Endothelial cell of hepatic sinusoid (primary cell): Measurements from ENCODE around the gene CYP2W1.

Experiments used
- in situ Hi-C: cut with HindIII; loops from 2 replicates; pipeline ENCODE4 v1.10.0; 2017; ENCODE audit warnings: low sequenced_read_pairs

The CYP2W1 gene

DNA sequence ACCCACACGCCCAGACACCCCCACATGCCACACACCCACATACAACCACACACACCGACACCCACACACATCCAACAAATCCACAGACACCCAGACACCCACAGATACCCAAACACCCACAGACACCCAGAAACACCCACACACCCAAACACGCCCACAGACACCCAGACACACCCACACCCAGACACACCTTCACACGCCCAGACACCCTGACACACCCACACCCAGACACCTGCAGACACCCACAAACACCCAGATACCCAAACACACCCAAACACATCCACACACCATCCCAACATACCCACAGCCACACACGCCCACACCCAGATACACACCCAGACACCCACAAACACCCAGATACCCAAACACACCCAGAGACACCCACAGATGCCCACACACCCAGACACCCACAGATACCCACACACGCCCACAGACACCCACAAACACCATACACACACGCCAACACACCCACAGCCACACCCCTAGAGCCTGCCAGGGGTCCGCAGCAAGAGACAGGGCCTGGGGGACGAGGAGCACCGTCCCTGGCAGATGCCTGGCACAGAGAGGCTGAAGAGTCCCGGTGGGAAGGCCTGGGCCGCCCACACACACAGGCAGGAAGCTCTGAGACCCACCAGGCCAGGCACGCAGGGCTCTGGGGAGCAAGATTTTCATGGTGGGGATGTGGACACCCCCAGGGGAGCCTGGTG is 28.5 kb downstream of the CYP2W1 start:
- in situ Hi-C loops: no loop called here

DNA sequence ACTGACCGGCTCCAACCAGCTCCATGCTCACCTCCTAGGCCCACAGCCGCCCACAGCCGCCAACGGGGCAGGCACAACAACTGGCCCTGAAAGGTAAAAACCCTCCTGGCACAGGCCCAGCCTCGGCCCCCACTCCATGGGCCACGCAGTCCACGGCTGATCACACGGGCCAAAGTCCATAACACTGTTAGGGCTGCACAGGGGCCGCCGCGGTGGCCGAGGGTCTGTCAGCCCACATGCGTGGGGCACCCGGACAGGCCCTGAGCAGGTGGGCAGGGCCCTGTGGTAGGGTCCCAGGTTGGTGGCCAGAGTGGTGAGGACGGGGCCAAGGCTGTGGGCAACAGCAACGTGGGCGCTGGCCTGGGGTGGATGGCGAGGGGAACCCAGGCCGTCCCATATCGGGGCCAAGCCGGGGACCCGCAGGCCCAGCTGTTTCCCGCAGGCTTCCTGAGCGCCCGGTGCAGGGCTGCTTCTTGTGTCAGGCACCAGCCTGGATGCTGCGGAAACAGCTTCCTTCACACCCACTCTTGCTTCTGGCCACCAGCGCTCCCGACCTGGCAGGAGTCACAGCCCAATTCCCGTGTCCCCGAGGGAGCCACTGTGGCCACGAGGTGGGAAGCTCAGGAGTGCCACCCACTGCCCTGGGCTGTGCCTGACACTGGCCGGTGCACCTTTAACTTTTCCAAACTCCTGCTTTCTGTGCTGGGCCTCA is 29.2 kb downstream of the CYP2W1 start:
- in situ Hi-C loops: no loop called here

DNA sequence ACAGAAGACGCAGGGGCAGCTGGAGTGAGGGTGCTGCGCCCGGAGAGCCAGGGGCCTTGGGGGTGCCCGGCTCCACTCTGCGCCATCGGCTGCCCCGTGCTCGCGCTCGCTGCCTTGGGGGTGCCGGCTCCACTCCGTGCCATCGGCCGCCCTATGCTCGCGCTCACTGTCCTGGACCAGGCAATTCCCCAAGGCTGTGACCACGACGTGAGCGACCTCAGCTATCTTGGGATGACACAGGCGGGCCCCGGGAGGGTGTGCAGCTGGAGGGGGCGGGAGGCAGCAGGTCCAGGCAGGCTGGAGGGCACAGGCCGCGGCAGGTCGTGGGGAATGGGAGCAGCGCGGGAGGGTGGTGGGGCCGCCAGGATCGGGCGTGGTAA is 29.7 kb downstream of the CYP2W1 start:
- in situ Hi-C loops: no loop called here

DNA sequence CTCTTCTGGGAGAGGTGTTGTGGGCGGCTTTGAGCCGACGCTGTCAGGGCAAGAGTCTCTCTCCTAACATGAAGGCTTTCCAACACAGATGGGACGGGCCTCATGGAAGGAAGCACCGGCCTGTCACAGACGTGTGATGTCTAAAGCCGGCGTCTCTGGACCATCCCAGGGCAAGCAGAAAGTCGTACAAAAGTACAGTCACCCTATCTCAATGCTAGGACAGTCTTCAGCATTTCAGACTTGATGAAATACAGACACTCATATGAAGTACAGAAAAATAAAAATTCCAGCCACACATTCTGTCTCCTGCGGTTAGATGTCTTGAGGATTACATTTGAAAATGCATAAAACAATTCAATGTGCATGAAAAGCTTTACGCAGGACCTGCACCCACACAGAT is 30.6 kb downstream of the CYP2W1 start:
- in situ Hi-C loops: no loop called here

DNA sequence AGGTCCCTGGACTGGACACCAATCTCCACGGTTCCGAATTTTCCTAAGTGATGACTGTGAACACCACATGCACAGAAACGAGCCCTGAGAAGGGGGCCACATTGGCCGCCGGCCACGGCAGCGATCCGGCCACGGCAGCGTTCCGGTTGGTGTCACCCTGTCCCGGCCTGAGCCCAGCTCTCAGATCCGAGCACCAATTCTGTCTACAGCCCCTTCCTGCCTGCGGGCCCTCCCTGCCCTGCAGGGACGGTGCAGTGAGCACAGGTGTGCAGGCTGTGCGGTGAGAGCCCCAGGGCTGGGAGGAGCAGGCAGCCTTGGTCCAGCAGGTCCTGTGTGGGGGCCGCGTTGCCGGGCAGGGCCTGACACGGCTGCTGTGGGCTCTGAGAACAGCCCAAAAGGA is 31.7 kb downstream of the CYP2W1 start:
- in situ Hi-C loops: no loop called here

DNA sequence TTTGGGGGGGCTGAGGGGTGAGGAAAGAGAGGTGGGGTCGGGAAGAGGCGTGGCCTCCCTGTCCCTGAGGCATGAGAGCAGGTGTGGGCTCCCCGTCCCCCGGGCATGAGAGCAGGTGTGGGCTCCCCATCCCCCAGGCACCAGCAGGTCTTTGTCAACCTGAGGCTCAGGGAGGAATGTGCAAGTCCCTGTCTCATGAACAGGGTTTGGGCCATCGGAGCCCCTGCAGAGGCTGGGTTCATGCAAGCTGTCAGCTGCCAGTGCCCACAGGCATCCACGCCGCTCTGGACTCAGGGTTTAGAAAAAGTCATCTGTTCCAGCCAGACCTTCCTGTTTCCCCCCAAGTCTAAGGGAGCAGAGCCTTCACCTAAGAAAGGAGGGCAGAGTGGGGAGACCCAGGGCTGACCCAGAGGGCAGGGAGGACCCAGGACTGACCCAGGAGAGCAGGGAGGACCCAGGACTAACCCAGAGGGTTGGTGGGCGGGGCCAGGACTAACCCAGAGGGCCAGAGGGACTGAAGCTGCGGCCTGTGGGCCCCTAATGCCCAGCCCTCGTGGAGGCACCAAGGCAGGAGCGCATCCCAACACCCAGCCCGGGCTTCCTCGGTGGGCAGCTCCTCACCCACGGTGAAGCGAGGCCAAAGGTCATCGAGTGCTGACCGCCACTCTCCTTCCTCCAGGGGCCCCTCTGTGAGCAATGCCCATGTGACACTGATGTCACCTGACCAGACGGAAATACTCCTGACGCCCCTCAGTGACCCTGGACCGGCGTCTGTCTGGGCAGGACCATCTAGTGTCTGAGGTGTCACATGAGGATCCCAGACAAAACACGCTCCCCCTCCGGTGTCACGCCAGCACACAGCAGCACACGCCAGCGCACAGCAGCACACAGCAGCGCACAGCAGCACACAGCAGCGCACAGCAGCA is 32.5 kb downstream of the CYP2W1 start:
- in situ Hi-C loops: no loop called here

DNA sequence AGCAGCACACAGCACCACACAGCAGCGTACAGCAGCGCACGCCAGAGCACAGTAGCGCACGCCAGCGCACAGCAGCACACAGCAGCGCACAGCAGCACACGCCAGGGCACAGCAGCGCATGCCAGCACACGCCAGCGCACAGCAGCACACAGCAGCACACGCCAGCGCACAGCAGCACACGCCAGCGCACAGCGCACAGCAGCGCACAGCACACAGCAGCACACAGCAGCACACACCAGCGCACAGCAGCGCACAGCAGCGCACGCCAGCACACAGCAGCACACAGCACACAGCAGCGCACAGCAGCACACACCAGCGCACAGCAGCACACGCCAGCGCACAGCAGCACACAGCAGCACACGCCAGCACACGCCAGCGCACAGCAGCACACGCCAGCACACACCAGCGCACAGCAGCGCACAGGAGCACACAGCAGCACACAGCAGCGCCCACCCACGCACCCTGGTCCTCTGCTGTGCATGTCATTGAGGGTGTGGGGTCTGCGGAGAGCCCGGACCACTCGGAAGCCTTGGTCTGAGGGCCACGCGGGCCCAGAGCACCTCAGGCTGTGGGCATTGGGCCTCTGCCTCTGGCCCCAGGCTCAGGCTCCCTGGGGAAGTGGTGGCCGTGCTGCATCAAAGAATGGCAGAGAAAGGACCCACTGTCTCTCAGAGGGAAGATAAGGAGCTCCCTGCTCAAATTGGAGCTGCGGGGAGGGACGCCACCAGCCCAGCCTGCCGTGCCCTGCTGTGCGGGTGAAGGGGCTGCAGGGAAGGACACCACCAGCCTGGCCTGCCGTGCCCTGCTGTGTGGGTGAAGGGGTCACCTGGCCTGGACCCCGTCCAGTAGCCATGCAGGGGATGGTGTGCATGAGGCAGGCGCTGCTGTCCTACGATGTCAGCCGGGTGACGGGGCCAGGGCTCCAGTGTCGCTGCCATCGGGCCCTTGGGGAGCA is 33.9 kb downstream of the CYP2W1 start:
- in situ Hi-C loops: no loop called here

DNA sequence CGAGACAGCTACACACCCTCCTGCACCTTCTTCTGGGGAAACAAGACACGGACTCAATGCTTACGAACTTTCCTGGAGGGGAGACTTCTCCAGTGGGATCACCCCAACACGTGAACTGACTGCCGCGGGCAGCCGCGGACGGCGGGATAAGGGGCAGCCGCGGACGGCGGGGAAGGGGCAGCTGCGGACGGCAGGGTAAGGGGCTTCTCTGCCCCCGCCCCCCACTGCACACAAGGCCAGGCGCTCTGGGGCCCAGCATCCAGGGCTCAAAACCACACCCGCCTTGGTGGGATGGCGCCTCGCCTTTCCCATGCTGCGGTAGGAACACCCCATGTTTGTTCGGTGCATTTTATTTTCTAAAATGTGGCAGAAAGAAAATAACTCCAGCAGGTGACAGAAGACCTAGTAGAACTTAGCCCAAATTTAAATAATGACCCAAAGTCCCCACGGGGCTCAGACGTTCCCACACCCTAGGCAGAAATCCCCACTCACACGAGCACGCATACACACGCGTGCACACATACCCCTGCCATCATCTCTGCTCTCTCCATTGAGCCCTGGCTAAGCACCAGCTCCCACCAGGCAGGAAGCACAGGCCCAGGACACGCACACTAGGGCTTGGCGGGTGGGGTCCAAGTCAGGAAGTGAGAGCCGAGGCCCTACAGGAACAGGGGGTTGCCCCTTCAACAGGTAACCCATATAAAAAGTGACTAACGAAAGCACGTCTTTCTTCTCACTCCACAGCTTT is 34.8 kb downstream of the CYP2W1 start:
- in situ Hi-C loops: no loop called here

DNA sequence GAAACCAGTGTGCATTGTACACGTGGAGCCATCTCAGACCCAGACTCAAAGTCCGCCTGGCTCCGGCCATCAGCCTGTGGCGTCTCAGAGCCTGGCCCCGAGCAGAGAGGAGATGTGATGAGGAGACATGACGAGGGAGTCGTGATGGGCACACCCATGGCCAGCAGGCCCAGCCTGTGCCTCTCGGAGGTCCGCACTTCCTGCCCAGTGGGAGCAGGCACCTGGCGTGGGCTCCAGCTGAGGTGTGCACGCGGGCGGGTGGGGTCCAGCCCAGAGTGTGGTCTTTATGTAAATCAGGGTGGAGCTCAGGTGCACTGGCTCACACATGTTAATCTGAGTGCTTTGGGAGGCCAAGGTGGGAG is 35.3 kb downstream of the CYP2W1 start:
- in situ Hi-C loops: no loop called here

DNA sequence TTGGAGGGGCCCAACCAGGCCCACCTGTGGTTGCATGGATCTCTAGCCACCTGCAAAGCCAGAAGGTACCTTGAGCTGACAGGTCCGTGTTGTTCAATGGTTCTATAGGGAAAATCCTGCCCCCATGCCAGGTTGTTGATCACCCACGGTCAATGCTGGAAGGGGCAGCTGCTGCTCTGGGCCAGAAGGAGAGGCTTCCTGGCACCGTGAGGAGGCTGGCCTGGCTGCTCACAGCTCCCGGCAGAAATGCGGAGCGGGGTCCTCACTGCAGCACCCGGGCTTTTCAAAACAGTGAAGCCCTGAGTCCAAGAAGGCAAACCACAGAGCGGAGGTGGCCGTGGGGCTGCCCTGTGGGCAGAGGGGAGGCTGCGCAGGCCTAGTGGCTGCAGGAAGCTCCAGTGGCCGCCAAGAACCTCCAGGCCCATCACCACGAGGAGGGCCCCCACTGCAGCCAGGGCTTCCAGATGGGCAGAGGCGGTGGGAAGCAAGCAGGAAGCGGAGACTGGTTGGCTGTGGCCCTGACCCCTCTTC is 36.3 kb downstream of the CYP2W1 start:
- in situ Hi-C loops: no loop called here

DNA sequence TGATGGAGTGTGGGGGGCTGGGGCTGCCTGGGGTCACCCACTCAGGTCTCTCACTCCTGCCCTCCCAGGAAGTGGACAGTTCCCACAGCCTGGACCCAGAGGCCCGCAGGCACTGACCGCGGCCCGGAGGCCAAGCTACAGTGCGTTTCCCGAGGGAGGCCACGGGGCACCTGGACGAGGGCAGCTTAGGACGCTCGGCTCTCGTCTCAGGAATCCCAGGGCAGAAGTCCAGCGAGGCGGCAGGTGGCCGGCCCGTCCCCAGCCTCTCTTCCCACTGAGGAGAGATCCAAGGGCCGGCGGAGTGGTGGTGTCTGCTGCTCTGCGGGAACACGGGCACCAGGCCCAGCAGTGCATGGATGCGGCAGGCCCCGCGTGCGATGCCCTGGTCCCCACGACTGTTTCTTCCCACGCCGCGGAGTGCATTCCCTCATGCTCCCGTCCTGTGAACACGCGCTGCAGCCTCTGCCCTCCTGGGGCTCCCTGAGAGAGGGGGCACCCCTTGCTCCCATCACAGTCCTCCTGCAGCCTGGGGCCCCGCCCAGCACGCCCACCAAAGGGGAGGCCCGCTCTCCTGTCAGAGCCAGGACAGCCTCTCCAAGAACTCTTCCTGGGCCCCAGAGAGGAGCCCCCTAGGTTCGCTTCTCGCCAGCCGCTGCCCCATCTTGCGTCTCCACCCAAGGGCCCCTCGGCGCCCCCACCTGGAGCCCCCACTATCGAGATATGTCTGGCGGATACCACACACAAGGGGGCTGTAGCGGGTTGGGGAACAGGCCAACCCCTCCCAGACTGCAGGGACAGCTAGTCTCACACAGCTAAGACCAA is 37.0 kb downstream of the CYP2W1 start:
- in situ Hi-C loops: no loop called here

DNA sequence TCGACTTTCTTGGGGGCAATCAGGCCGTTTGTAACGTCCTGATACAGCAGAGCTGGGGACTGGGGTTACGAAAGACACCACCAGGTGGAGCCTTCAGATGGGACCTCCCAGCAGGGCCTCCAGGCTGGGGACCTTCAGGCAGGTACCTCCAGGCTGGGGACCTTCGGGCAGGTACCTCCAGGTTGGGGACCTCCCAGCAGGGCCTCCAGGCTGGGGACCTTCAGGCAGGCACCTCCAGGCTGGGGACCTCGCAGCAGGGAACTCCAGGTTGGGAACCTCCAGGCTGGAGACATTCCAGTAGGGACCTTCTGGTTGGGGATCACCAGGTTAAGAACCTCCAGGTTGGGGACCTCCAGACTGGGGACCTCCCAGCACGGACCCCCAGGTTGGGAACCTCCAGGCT is 37.9 kb downstream of the CYP2W1 start:
- in situ Hi-C loops: no loop called here

DNA sequence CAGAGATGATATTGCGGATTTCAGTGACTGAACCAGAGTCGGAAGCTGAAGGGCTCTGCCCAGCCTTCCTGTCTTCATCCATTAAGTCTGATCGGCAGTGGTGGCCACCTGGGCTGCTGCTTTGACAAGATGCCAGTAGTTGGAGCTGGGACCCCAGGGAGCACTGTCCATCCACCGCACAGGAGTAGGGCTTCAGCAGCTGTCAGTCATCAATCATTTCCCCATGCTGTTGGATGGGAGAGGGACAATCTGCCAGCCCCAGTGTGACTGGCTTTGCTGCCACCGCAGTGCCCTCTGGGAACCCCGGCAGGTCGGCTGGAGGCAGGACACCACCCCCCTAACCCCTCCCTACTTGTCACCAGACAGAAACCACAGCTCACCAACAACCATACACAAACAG is 38.4 kb downstream of the CYP2W1 start:
- in situ Hi-C loops: no loop called here

DNA sequence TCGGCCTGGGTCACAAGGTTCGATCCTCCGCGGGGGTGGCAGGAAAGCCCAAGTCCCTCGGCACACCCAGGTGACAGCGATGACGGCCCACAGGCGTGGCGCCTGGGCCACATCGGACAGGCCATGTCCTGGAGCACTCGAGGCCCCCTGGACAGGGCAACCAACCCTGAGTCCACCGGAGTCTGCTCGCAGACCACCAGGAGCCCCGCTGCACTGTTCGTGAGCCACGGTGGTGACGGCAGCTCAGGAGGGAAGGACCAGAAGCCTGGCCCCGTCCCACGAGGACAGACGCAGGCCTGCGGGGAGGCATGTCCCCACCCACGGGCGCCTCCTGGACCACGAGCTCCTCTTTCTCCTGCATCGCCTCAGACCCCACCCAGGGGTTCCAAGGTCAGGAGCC is 39.0 kb downstream of the CYP2W1 start:
- in situ Hi-C loops: no loop called here

DNA sequence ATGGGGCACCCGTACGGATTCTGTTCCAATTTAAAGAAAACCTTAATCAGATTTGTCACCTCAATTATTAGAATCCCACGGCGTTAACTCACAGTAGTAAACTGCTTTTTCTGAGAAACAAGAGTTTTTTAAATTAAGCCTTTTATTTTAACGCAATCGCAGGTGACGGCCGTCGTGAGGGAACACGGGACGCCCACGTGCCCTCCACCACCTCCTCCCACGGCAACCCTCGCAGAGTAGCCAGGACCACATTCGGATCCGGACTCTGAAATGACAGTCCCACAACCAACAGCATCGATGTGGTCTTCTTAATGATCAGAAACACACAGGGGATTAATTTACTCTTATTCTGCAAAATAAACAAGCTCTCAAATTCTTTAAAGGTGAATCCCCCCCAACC is 39.4 kb downstream of the CYP2W1 start:
- in situ Hi-C loops: no loop called here

DNA sequence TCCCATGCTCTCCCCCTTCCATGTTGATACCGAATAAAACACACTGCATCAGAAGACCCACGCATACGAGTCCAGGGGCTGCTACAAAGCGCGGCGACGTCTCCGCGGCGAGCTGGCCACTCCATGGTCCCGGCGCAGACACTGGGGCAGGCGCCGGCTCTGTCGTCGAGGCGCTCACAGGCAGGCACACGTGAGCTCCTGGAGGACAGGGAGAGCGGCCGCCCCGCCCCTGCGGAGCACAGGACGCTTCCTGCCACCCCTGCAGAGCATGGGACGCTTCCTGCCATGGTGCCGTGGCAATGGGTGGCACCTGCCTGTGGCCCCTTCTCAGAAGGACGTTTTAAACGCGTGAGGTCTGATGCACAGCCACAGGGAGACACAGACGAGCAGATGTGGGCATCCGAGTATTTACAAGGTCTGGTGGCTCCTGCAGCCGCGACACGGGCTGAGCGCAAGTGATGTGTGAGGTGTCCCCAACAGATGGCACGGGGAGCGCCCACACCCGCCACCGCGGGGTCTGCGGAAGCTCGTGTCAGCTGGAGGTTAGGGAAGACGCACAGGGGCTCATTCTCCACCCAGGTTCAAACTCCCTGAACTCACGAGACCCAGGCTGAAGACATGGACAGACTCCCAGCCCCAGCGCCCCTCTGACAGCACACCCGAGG is 40.0 kb downstream of the CYP2W1 start:
- in situ Hi-C loops: no loop called here

DNA sequence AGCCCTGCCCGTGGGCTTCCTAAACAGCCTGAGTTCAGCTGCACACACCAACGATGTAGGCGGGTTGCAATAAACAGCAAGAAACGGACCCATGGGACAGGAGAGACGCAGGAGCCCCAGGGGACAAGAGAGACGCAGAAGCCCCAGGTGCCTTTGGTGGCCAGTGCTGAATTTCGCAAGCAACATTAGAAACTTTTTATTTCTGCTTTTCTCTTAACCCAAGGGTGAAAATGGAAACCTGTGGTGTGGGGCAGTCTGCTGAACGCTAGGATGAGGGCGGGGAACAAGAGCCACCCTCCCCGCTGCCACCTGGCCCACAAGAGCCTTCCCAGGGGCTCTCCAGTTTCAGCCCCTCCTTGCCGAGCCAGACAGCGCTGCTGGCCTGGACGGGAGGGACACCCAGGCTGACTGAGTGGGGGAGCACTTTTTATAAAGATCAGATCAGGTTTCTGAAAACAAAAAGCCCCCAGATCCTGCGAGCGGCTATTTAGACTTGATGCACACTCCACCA is 41.4 kb downstream of the CYP2W1 start:
- in situ Hi-C loops: no loop called here
